ENCODE results near the gene SENP7.
"Not testable (repeated sequence)": the region's sequence is repeated elsewhere in the genome, so short reads cannot be mapped to it uniquely, and the experiment has no call there.

Gene SENP7

GRCh38 chr3:101501783-101502182 is 11.2 kb downstream of the SENP7 start:
- no peak for DNase-seq (ENCODE audit: low read depth)
- TF ChIP-seq CTCF (IDR thresholded peaks at IDR 0.05; ENCODE audit: insufficient read depth, low read depth, low read length, missing control alignments): no peak
- no peak overlapping the region for H3K4me3 ChIP-seq (ENCODE audit: low read depth, low read length)

DNA sequence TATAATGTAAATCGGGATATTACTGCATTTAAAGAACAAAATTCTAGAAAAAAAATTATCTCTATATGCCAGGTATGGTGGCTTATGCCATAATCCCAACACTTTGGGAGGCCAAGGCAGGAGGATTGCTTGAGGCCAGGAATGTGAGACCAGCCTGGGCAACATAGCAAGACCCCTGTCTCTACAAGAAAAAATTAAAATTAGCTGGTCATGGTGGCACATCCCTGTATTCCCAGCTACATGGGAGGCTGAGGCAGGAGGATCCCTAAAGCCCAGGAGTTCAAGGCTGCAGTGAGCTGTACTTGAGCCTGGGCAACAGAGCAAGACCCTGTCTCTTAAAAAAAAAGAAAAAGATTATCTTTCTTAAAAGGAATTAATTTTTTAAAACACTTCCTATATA is 12.8 kb downstream of the SENP7 start:
- H3K4me3 ChIP-seq (ENCODE audit: low read depth, low read length): no peak overlapping the region
- TF ChIP-seq CTCF (IDR thresholded peaks at IDR 0.05; ENCODE audit: insufficient read depth, low read depth, low read length, missing control alignments): no peak
- no peak for DNase-seq (ENCODE audit: low read depth)

DNA sequence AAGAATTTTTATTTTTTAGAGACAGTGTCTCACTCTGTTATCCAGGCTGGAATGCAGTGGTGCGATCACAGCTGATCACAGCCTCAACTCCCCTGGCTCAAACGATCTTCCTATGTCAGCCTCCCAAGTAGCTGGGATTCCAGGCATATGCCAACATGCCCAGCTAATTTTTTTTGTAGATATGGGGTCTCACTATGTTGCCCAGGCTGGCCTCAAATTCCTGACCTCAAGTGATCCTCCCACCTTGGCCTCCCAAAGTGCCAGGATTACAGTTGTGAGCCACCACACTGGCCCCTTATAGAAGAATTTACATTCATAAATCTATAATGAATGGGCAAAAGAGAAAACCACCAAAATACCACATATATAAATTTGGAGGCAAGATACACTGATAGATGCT is 15.2 kb downstream of the SENP7 start:
- TF ChIP-seq CTCF (IDR thresholded peaks at IDR 0.05; ENCODE audit: insufficient read depth, low read depth, low read length, missing control alignments): no peak
- H3K4me3 ChIP-seq (ENCODE audit: low read depth, low read length): no peak overlapping the region
- no peak for DNase-seq (ENCODE audit: low read depth)

DNA sequence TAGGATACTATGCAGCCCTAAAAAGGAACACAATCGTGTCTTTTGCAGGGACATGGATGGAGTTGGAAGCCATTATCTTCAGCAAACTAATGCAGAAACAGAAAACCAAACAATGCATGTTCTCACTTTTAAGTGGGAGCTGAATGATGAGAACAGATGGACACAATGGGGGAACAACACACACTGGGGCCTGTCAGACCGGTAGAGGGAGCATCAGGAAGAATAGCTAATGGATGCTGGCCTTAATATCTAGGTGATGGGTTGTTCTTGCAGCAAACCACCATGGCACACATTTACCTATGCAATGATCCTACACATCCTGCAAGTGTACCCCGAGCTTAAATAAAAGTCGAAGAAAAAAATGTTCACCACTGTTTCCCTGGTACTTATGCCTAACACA is 17.5 kb downstream of the SENP7 start:
- H3K4me3 ChIP-seq (ENCODE audit: low read depth, low read length): no peak overlapping the region
- DNase-seq (ENCODE audit: low read depth): no peak
- TF ChIP-seq CTCF (IDR thresholded peaks at IDR 0.05; ENCODE audit: insufficient read depth, low read depth, low read length, missing control alignments): no peak

- TF ChIP-seq CTCF (IDR thresholded peaks at IDR 0.05; ENCODE audit: insufficient read depth, low read depth, low read length, missing control alignments): no peak
Measured at GRCh38 chr3:101484805-101485620, 28.0 kb downstream of the SENP7 start.

GRCh38 chr3:101478980-101479379 is 34.0 kb downstream of the SENP7 start:
- TF ChIP-seq CTCF (IDR thresholded peaks at IDR 0.05; ENCODE audit: insufficient read depth, low read depth, low read length, missing control alignments): no peak
- DNase-seq (ENCODE audit: low read depth): no peak
- no peak overlapping the region for H3K4me3 ChIP-seq (ENCODE audit: low read depth, low read length)

More at GRCh38 chr3:101484805-101485620, 28.0 kb downstream of the SENP7 start:
- no peak for DNase-seq (ENCODE audit: low read depth)
- H3K4me3 ChIP-seq (ENCODE audit: low read depth, low read length): no peak overlapping the region

- not testable (repeated sequence) for H3K4me3 ChIP-seq (ENCODE audit: low read depth, low read length); DNase-seq (ENCODE audit: low read depth)
Measured at GRCh38 chr3:101474841-101475552, 38.0 kb downstream of the SENP7 start.

- DNase-seq (ENCODE audit: low read depth): not testable (repeated sequence)
Measured at GRCh38 chr3:101468676-101469075, 44.3 kb downstream of the SENP7 start.

GRCh38 chr3:101467310-101467663 is 45.7 kb downstream of the SENP7 start:
- DNase-seq (ENCODE audit: low read depth); H3K4me3 ChIP-seq (ENCODE audit: low read depth, low read length): not testable (repeated sequence)

More at GRCh38 chr3:101468676-101469075, 44.3 kb downstream of the SENP7 start:
- not testable (repeated sequence) for H3K4me3 ChIP-seq (ENCODE audit: low read depth, low read length)

All from GM12865 (cell line).